SIG-M5 treated with dmso at 0.1 percent for 504 hours (cell line): ENCODE results near the gene AMZ1.
"Not testable (repeated sequence)": the region's sequence is repeated elsewhere in the genome, so short reads cannot be mapped to it uniquely, and the experiment has no call there.

Source experiments
- DNase-seq: peaks from one replicate; lab custom pipeline; 2025; ENCODE audit not compliant: unreplicated experiment; lab: John Stamatoyannopoulos, UW

AMZ1 gene

GRCh38 chr7:2666588-2667250, 21.3 kb upstream of the AMZ1 start:
- DNase-seq: no peak

GRCh38 chr7:2667843-2668242, 20.2 kb upstream of the AMZ1 start:
- no peak for DNase-seq

- DNase-seq: no peak
Measured at GRCh38 chr7:2668401-2668800, 19.6 kb upstream of the AMZ1 start.

- no peak for DNase-seq
Measured at GRCh38 chr7:2670171-2670570, 17.8 kb upstream of the AMZ1 start.

- peak; percentile 60 for DNase-seq
Measured at GRCh38 chr7:2670720-2671391, 17.1 kb upstream of the AMZ1 start.

GRCh38 chr7:2673214-2673613, 14.8 kb upstream of the AMZ1 start:
- not testable (repeated sequence) for DNase-seq

GRCh38 chr7:2673934-2674333, 14.1 kb upstream of the AMZ1 start:
- DNase-seq: no peak

GRCh38 chr7:2675256-2675764, 12.7 kb upstream of the AMZ1 start:
- DNase-seq: no peak

GRCh38 chr7:2676576-2676975, 11.4 kb upstream of the AMZ1 start:
- DNase-seq: not testable (repeated sequence)

GRCh38 chr7:2678454-2678853, 9.5 kb upstream of the AMZ1 start:
- DNase-seq: not testable (repeated sequence)

- not testable (repeated sequence) for DNase-seq
Measured at GRCh38 chr7:2679135-2680127, 8.6 kb upstream of the AMZ1 start.

- no peak for DNase-seq
Measured at GRCh38 chr7:2680256-2680655, 7.7 kb upstream of the AMZ1 start.

GRCh38 chr7:2680792-2681490, 7.1 kb upstream of the AMZ1 start:
- peak; percentile 49 for DNase-seq

- no peak for DNase-seq
Measured at GRCh38 chr7:2681929-2682799, 5.8 kb upstream of the AMZ1 start.

- DNase-seq: no peak
Measured at GRCh38 chr7:2684501-2684900, 3.5 kb upstream of the AMZ1 start.

GRCh38 chr7:2686101-2686500, 1.9 kb upstream of the AMZ1 start:
- DNase-seq: no peak

- no peak for DNase-seq
Measured at GRCh38 chr7:2687338-2687869, 598 bp upstream of the AMZ1 start.

GRCh38 chr7:2688409-2689342, 674 bp downstream of the AMZ1 start:
- no peak for DNase-seq
